Measurements from ENCODE around the gene RASAL2.

GRCh38 chr1:178411756-178412399, 318.0 kb downstream of the RASAL2 start:
- no peak for TF ChIP-seq CTCF (conservative IDR thresholded peaks at IDR 0.05 in 1 of 2, IDR thresholded peaks at IDR 0.05 in 1 of 2; ENCODE audit: low read depth in 1 of 2, low read length in 2 of 2)
- TF ChIP-seq EZH2 (IDR thresholded peaks at IDR 0.05; ENCODE audit: low read length, missing control alignments), result no peak
